GM12878 (cell line): ENCODE measurements around the gene NME7. TPM values are rescaled to one million over a fixed set of nuclear protein-coding genes. Genes with fewer than 3 reads are reported as not detected.

Experiments
- ATAC-seq: fragments of 200-7000 bp; cut with Tn5 transposase; 3 replicates; pipeline ENCODE4 v1.9.1; 2020; ENCODE audit warnings: mild to moderate bottlenecking, moderate library complexity
- BruUV-seq: library from RNA; stranded (reverse); fragments of 400-500 nt; replicated peaks from 2 replicates; lab custom pipeline; 2021; lab: Mats Ljungman, UMichigan
- CTCF ChIA-PET: fragments of 300-600 bp; sonication (Branson Sonifier 250); formaldehyde crosslinking; extraction: SDS; loops from one replicate; lab custom pipeline; 2021; ENCODE audit warnings: inconsistent platforms; lab: Yijun Ruan, JAX
- POLR2A ChIA-PET: fragments of 350-600 bp; formaldehyde crosslinking; extraction: SDS; loops from one replicate; lab custom pipeline; 2021; ENCODE audit warnings: inconsistent platforms; lab: Charles Lee
- RAD21 ChIA-PET: fragments of 300-600 bp; sonication (Branson Sonifier 250); formaldehyde crosslinking; loops from one replicate; lab custom pipeline; 2023; ENCODE audit warnings: antibody characterized with exemption; ENCODE audit not compliant: unreplicated experiment; lab: Charles Lee
- SMC1A ChIA-PET: fragments of 300-600 bp; sonication (Branson Sonifier 250); formaldehyde crosslinking; loops from one replicate; lab custom pipeline; 2023; ENCODE audit not compliant: unreplicated experiment, uncharacterized antibody; lab: Charles Lee
- DNase-seq: peaks from one replicate; pipeline ENCODE4 v3.0.0-alpha.2; 2011; ENCODE audit warnings: low read depth, low spot score
- FAIRE-seq: peaks from 3 replicates; lab custom pipeline; 2011; peaks lifted over from hg19 to GRCh38; lab: Jason Lieb, UNC
- H2AFZ ChIP-seq: 2 replicates; pipeline ENCODE4 v1.6.0; 2011; ENCODE audit warnings: low read depth, low read length, control low read depth; ENCODE audit not compliant: control insufficient read depth
- H3K27ac ChIP-seq: 2 replicates; pipeline ENCODE4 v1.5.1; 2011; ENCODE audit warnings: control low read depth; ENCODE audit not compliant: control insufficient read depth, insufficient read depth
- H3K27me3 ChIP-seq, 2 experiments: replicated peaks in 1 of 2; 2 replicates each; pipeline versions ENCODE4 v1.6.0 to v1.6.1; 2011; ENCODE audit warnings: low read length in 1 of 2; ENCODE audit not compliant: control insufficient read depth in 2 of 2, insufficient read depth in 2 of 2
- H3K36me3 ChIP-seq, 2 experiments: 2 replicates each; pipeline ENCODE4 v1.5.1; 2011; ENCODE audit warnings: low read length in 1 of 2; ENCODE audit not compliant: control insufficient read depth in 2 of 2, insufficient read depth in 2 of 2
- H3K4me1 ChIP-seq: 2 replicates; pipeline ENCODE4 v1.6.1; 2011; ENCODE audit warnings: mild to moderate bottlenecking, low read length, moderate library complexity, mixed read lengths; ENCODE audit not compliant: control insufficient read depth, insufficient read depth
- H3K4me2 ChIP-seq: 2 replicates; pipeline ENCODE4 v1.6.0; 2011; ENCODE audit warnings: control low read depth; ENCODE audit not compliant: control insufficient read depth, insufficient read depth
- H3K4me3 ChIP-seq: fragments of 200-600 bp; sonication (generic); 2 replicates; pipeline ENCODE4 v1.5.1; 2016
- H3K79me2 ChIP-seq: 2 replicates; pipeline ENCODE4 v1.6.0; 2011; ENCODE audit warnings: low read length; ENCODE audit not compliant: control insufficient read depth, insufficient read depth
- H3K9ac ChIP-seq: 2 replicates; pipeline ENCODE4 v1.8.0; 2011; ENCODE audit warnings: low read length, control low read depth, mixed read lengths; ENCODE audit not compliant: control insufficient read depth, insufficient read depth
- H3K9me3 ChIP-seq: replicated peaks from 3 replicates; pipeline ENCODE4 v1.5.1; 2011; ENCODE audit warnings: mild to moderate bottlenecking, low read length; ENCODE audit not compliant: control insufficient read depth, insufficient read depth
- H4K20me1 ChIP-seq: 2 replicates; pipeline ENCODE4 v1.6.0; 2011; ENCODE audit not compliant: control insufficient read depth, insufficient read depth
- GABPA ChIP-seq: IDR thresholded peaks from 2 replicates; pipeline ENCODE4 v1.6.1; 2014; ENCODE audit warnings: antibody characterized with exemption, low read depth, mild to moderate bottlenecking, inconsistent platforms
- NR2C2 ChIP-seq: IDR thresholded peaks from 2 replicates; pipeline ENCODE4 v1.6.1; 2011; ENCODE audit warnings: borderline replicate concordance, low read depth; ENCODE audit not compliant: control insufficient read depth, insufficient read length
- RBBP5 ChIP-seq: fragments of 200-600 bp; sonication (generic); conservative IDR thresholded peaks from 2 replicates; pipeline ENCODE4 v1.6.1; 2016
- SMARCA5 ChIP-seq: fragments of 450-650 bp; IDR thresholded peaks from 2 replicates; pipeline ENCODE4 v1.6.1; 2017; ENCODE audit warnings: mild to moderate bottlenecking
- TCF12 ChIP-seq: IDR thresholded peaks from 2 replicates; pipeline ENCODE4 v1.6.1; 2011; ENCODE audit warnings: low read depth, mild to moderate bottlenecking, low read length
- TCF3 ChIP-seq: IDR thresholded peaks from 2 replicates; pipeline ENCODE4 v1.6.1; 2012; ENCODE audit warnings: low read depth, mild to moderate bottlenecking, low read length, borderline replicate concordance; ENCODE audit not compliant: insufficient read depth
- YY1 ChIP-seq: IDR thresholded peaks from 2 replicates; pipeline ENCODE4 v1.6.1; 2011; ENCODE audit warnings: low read depth, mild to moderate bottlenecking, low read length
- ZNF207 ChIP-seq: fragments of 450-650 bp; IDR thresholded peaks from 2 replicates; pipeline ENCODE4 v1.6.1; 2014; ENCODE audit warnings: antibody characterized with exemption, mild to moderate bottlenecking, borderline replicate concordance
- WGBS: methylation state at CpG from one replicate; pipeline ENCODE4 v1.1.6; 2016; ENCODE audit warnings: low lambda C conversion rate; ENCODE audit not compliant: insufficient replicate concordance, insufficient coverage; ENCODE audit errors: missing lambda C conversion rate; 5-methylcytosine and 5-hydroxymethylcytosine counted together
- in situ Hi-C: fragments of 300-500 bp; cut with MboI; formaldehyde crosslinking; loops from 9 replicates; pipeline ENCODE4 v1.14.3; 2018; ENCODE audit warnings: mixed read lengths
- intact Hi-C: fragments of 100-400 bp; cut with micrococcal nuclease; formaldehyde crosslinking; loops from one replicate; pipeline ENCODE4 v1.14.2; 2022; ENCODE audit not compliant: unreplicated experiment
- polyA plus RNA-seq, 11 experiments: library from polyadenylated mRNA; depleted of rRNA in 4 of 11; unstranded in 6 of 11; stranded (reverse) in 5 of 11; fragments of >200 nt; fragmentation: Nextera tagmentation in 4 of 11; fragmentation: Illumina TruSeq in 1 of 11; extraction: Ambion mirVana in 4 of 11; extraction: Trizol in 1 of 11; gene quantifications; 1 replicate in 1 of 11; 2 replicates in 10 of 11; pipeline versions ENCODE4 v1.2.1 to v1.2.3, GENCODE V29; 2011 to 2016; ENCODE audit warnings: inconsistent platforms in 2 of 11, missing spikeins in 2 of 11, low read depth in 1 of 11
- total RNA-seq, 4 experiments: library from RNA; depleted of rRNA in 3 of 4; stranded (reverse); fragments of >200 nt in 3 of 4; fragmentation: Illumina TruSeq in 1 of 4; extraction: Trizol in 1 of 4; gene quantifications; 2 replicates each; pipeline versions ENCODE4 v1.2.1 to v1.2.3, GENCODE V29; 2013 to 2021

NME7 gene
- total and polyA plus RNA-seq, 10 of the 15 experiments (the other 5 are each of a cell fraction or from before 2014, with no cell fraction given) = 1.5 to 15.6 (median 7.2) TPM

- TF ChIP-seq ZNF207 = no peak
- no peak for TF ChIP-seq TCF3
- TF ChIP-seq NR2C2 = no peak
- no peak for TF ChIP-seq TCF12
- TF ChIP-seq, all 136 proteins: peak for 0
These were observed 28.4 kb upstream of the NME7 start (continued) for GRCh38 chr1:169395955-169396354.

DNA sequence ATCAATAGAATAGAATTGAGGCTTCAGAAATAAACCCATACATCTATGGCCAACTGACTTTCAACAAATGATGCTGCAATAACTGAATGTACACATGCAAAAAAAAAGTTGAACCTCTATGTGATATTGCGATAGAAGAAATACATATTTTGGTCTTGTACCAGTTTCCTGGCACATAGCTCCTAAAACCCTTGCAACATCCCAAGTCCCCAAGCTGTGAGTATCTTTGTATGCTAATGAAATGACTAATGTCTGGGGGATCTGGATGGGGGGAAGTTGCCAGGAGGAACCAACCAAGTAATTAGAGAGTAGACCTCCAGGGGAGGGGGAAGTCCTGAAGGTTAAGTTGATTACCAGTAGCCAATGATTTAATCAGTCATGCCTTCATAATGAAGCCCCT is 24.8 kb upstream of the NME7 start:
- intact Hi-C loops (no loop called here), in situ Hi-C loops (no loop called here)
- no peak overlapping the region for H3K9ac ChIP-seq
- ChIA-PET RAD21 (no interaction called here), CTCF (no interaction called here), SMC1A (no interaction called here), POLR2A (no interaction called here)
- FAIRE-seq = no peak
- no peak for ATAC-seq
- no peak for DNase-seq
- 95% methylated on average over 1 of the region's 1 CpG for WGBS
- no peaks in the 10 kb centered on the region; the same call in 1 of the 3 replicates for H3K9me3 ChIP-seq
- peaks cover 2 to 13% of the 10 kb centered on the region in 2 experiments; a peak in 2 of 4 replicates for H3K36me3 ChIP-seq
- H3K4me2 ChIP-seq = no peak overlapping the region
- peaks cover 6% of the 10 kb centered on the region; the same call in 1 of the 2 replicates for H3K4me1 ChIP-seq
- no peaks in the 10 kb centered on the region for H3K27me3 ChIP-seq
- H2AFZ ChIP-seq = no peak overlapping the region
- no peak overlapping the region for H3K27ac ChIP-seq
- BruUV-seq = no TSS peak
- H3K79me2 ChIP-seq = no peaks in the 10 kb centered on the region
- no peaks in the 10 kb centered on the region for H4K20me1 ChIP-seq
- TF ChIP-seq GABPA (no peak), RBBP5 (no peak), SMARCA5 (no peak), YY1 (no peak)
- no peak overlapping the region for H3K4me3 ChIP-seq
